ENCODE measurements around the gene PIP4K2B.
A peak's percentile ranks its signal among the peaks of the same experiment; 100 is the strongest.
"Not testable (repeated sequence)": the region's sequence is repeated elsewhere in the genome, so short reads cannot be mapped to it uniquely, and the experiment has no call there.

Gene PIP4K2B

GRCh38 chr17:38799501-38800236, at the start of gene PIP4K2B:
PIP4K2B (minus strand) TSS chr17:38799556; CDS start chr17:38799424, 132 bp downstream.
- DNase-seq = peak; percentile 72 to 75

GRCh38 chr17:38848557-38848891, 49.2 kb upstream of the PIP4K2B start:
- DNase-seq = no peak

GRCh38 chr17:38844261-38844757, 45.0 kb upstream of the PIP4K2B start:
- no peak for DNase-seq

GRCh38 chr17:38825762-38826247, 26.4 kb upstream of the PIP4K2B start:
- DNase-seq = no peak

- peak; percentile 91 to 96 for DNase-seq
Observed at GRCh38 chr17:38824899-38825761, 25.8 kb upstream of the PIP4K2B start, which contains the start of gene CWC25. CWC25 (minus strand) TSS chr17:38825321; CDS start chr17:38825183, 138 bp downstream.

- no peak for DNase-seq
Observed at GRCh38 chr17:38815576-38816193, 16.3 kb upstream of the PIP4K2B start.

- no peak for DNase-seq
Observed at GRCh38 chr17:38809828-38810227, 10.5 kb upstream of the PIP4K2B start.

GRCh38 chr17:38800237-38800760, 943 bp upstream of the PIP4K2B start:
- DNase-seq = no peak

GRCh38 chr17:38798614-38799500, 499 bp downstream of the PIP4K2B start:
- peak in 1 of 2 experiments; percentile 28 for DNase-seq

- DNase-seq = no peak
Observed at GRCh38 chr17:38797828-38798227, 1.5 kb downstream of the PIP4K2B start.

GRCh38 chr17:38797158-38797490, 2.2 kb downstream of the PIP4K2B start:
- no peak for DNase-seq

- no peak for DNase-seq
Observed at GRCh38 chr17:38796451-38797157, 2.8 kb downstream of the PIP4K2B start.

GRCh38 chr17:38794221-38794620, 5.1 kb downstream of the PIP4K2B start:
- no peak for DNase-seq

GRCh38 chr17:38791162-38791561, 8.2 kb downstream of the PIP4K2B start:
- DNase-seq = no peak

GRCh38 chr17:38790148-38790707, 9.1 kb downstream of the PIP4K2B start:
- not testable (repeated sequence) for DNase-seq

GRCh38 chr17:38789185-38789584, 10.2 kb downstream of the PIP4K2B start:
- DNase-seq = no peak

- DNase-seq = not testable (repeated sequence)
Observed at GRCh38 chr17:38787999-38788398, 11.4 kb downstream of the PIP4K2B start.

- DNase-seq = no peak
Observed at GRCh38 chr17:38786372-38786771, 13.0 kb downstream of the PIP4K2B start.

- DNase-seq = no peak
Observed at GRCh38 chr17:38783227-38783626, 16.1 kb downstream of the PIP4K2B start.

- no peak for DNase-seq
Observed at GRCh38 chr17:38779965-38780752, 19.2 kb downstream of the PIP4K2B start.
